IMR-90 (cell line): ENCODE measurements around the gene SKIL. TPM values are rescaled to one million over a fixed set of nuclear protein-coding genes. Genes with fewer than 3 reads are reported as not detected.

Experiments
- ATAC-seq: fragments of 200-7000 bp; cut with Tn5 transposase; 2 replicates; pipeline ENCODE4 v1.9.1; 2020; ENCODE audit warnings: low read depth, mild to moderate bottlenecking, moderate library complexity
- BruUV-seq: library from RNA; stranded (reverse); fragments of 400-500 nt; replicated peaks from 2 replicates; lab custom pipeline; 2021; lab: Mats Ljungman, UMichigan
- CTCF ChIA-PET: fragments of 300-600 bp; formaldehyde crosslinking; extraction: SDS; loops from one replicate; lab custom pipeline; 2021; ENCODE audit warnings: antibody characterized with exemption; lab: Yijun Ruan, JAX
- POLR2A ChIA-PET: fragments of 300-600 bp; sonication (Branson Sonifier 250); formaldehyde crosslinking; loops from one replicate; lab custom pipeline; 2022; ENCODE audit warnings: antibody characterized with exemption; ENCODE audit not compliant: unreplicated experiment; lab: Charles Lee
- DNase-seq: peaks from one replicate; pipeline ENCODE4 v3.0.0; 2013
- H2AFZ ChIP-seq: replicated peaks from 2 replicates; pipeline ENCODE3; 2013; ENCODE audit warnings: low read length, mild to moderate bottlenecking; ENCODE audit not compliant: poor library complexity
- H2AK5ac ChIP-seq: 2 replicates; pipeline ENCODE4 v1.6.1; 2013; ENCODE audit warnings: low read depth, low read length, inconsistent platforms
- H2AK9ac ChIP-seq: replicated peaks from 2 replicates; pipeline ENCODE3; 2013; ENCODE audit warnings: mild to moderate bottlenecking, low read depth, low read length, moderate library complexity; ENCODE audit not compliant: poor library complexity
- H2BK120ac ChIP-seq: 2 replicates; pipeline ENCODE4 v1.6.1; 2013; ENCODE audit warnings: low read depth, low read length, inconsistent platforms
- H2BK15ac ChIP-seq: 3 replicates; pipeline ENCODE4 v1.6.1; 2013; ENCODE audit warnings: low read depth, low read length, inconsistent platforms
- H2BK20ac ChIP-seq: 2 replicates; pipeline ENCODE4 v1.6.1; 2013; ENCODE audit warnings: low read depth, mild to moderate bottlenecking, inconsistent platforms, low read length, moderate library complexity
- H2BK5ac ChIP-seq: 2 replicates; pipeline ENCODE4 v1.6.1; 2013; ENCODE audit warnings: mild to moderate bottlenecking, low read depth, low read length, inconsistent platforms; ENCODE audit not compliant: poor library complexity, severe bottlenecking
- H3K14ac ChIP-seq: replicated peaks from 2 replicates; pipeline ENCODE4 v1.6.1; 2013; ENCODE audit warnings: low read depth, low read length, inconsistent platforms
- H3K18ac ChIP-seq: 2 replicates; pipeline ENCODE4 v1.6.1; 2013; ENCODE audit warnings: low read depth, low read length, control low read depth
- H3K23ac ChIP-seq: 2 replicates; pipeline ENCODE4 v1.6.1; 2013; ENCODE audit warnings: low read depth, low read length, inconsistent platforms
- H3K27ac ChIP-seq: 2 replicates; pipeline ENCODE4 v1.5.1; 2013; ENCODE audit warnings: mild to moderate bottlenecking, control low read depth, low read length; ENCODE audit not compliant: insufficient read depth
- H3K27me3 ChIP-seq: 2 replicates; pipeline ENCODE4 v1.6.1; 2013; ENCODE audit warnings: low read length; ENCODE audit not compliant: control insufficient read depth, insufficient read depth
- H3K36me3 ChIP-seq: 2 replicates; pipeline ENCODE4 v1.6.1; 2013; ENCODE audit warnings: low read length, mixed read lengths; ENCODE audit not compliant: control insufficient read depth, insufficient read depth
- H3K4ac ChIP-seq: 2 replicates; pipeline ENCODE4 v1.6.1; 2013; ENCODE audit warnings: low read depth, low read length, inconsistent platforms
- H3K4me1 ChIP-seq: 2 replicates; pipeline ENCODE4 v1.6.1; 2013; ENCODE audit warnings: low read length, mixed read lengths; ENCODE audit not compliant: control insufficient read depth, insufficient read depth
- H3K4me2 ChIP-seq: 2 replicates; pipeline ENCODE4 v1.6.1; 2013; ENCODE audit warnings: low read depth, mild to moderate bottlenecking, control low read depth, low read length, moderate library complexity
- H3K4me3 ChIP-seq: 2 replicates; pipeline ENCODE4 v1.5.1; 2013; ENCODE audit warnings: low read depth, mild to moderate bottlenecking, control low read depth, low read length, moderate library complexity; ENCODE audit not compliant: insufficient read depth
- H3K56ac ChIP-seq: 2 replicates; pipeline ENCODE4 v1.6.1; 2013; ENCODE audit warnings: low read length, inconsistent platforms; ENCODE audit not compliant: insufficient read depth; ENCODE audit errors: extremely low read depth
- H3K79me1 ChIP-seq, 2 experiments: 2 replicates each; pipeline ENCODE4 v1.6.1; 2013; ENCODE audit warnings: low read length in 2 of 2, inconsistent platforms in 1 of 2, low read depth in 1 of 2
- H3K9ac ChIP-seq: 2 replicates; pipeline ENCODE4 v1.6.1; 2013; ENCODE audit warnings: low read depth, low read length, control low read depth
- H3K9me1 ChIP-seq: 2 replicates; pipeline ENCODE4 v1.6.1; 2013; ENCODE audit warnings: low read length, inconsistent platforms; ENCODE audit not compliant: insufficient read depth
- H3K9me3 ChIP-seq: 2 replicates; pipeline ENCODE4 v1.6.1; 2013; ENCODE audit warnings: low read length; ENCODE audit not compliant: control insufficient read depth, insufficient read depth
- H4K20me1 ChIP-seq: 2 replicates; pipeline ENCODE4 v1.6.1; 2013; ENCODE audit warnings: low read length, inconsistent platforms; ENCODE audit not compliant: insufficient read depth
- H4K5ac ChIP-seq: 2 replicates; pipeline ENCODE4 v1.6.1; 2013; ENCODE audit warnings: mild to moderate bottlenecking, low read depth, low read length, control low read depth
- H4K8ac ChIP-seq, 2 experiments: 2 replicates each; pipeline ENCODE4 v1.6.1; 2013; ENCODE audit warnings: low read depth in 2 of 2, low read length in 2 of 2, control low read depth in 1 of 2, inconsistent platforms in 1 of 2
- H4K91ac ChIP-seq: 2 replicates; pipeline ENCODE4 v1.6.1; 2013; ENCODE audit warnings: low read depth, low read length, inconsistent platforms; ENCODE audit not compliant: insufficient read depth
- BHLHE40 ChIP-seq: fragments of 150-350 bp; IDR thresholded peaks from 2 replicates; pipeline ENCODE4 v1.6.1; 2016; ENCODE audit warnings: mild to moderate bottlenecking, low read depth, low read length
- CEBPB ChIP-seq: IDR thresholded peaks from 2 replicates; pipeline ENCODE4 v1.6.1; 2012; ENCODE audit warnings: low read depth, low read length, improper control_type of control experiment
- CHD1 ChIP-seq: IDR thresholded peaks from 2 replicates; pipeline ENCODE4 v1.6.1; 2012; ENCODE audit warnings: low read depth, low read length, improper control_type of control experiment
- ELK1 ChIP-seq: fragments of 150-350 bp; IDR thresholded peaks from 2 replicates; pipeline ENCODE4 v1.6.1; 2016; ENCODE audit warnings: low read depth, mild to moderate bottlenecking, low read length, moderate library complexity, borderline replicate concordance
- FOS ChIP-seq: fragments of 150-350 bp; IDR thresholded peaks from 2 replicates; pipeline ENCODE4 v1.6.1; 2016; ENCODE audit warnings: low read depth, low read length
- MAFK ChIP-seq: IDR thresholded peaks from 2 replicates; pipeline ENCODE4 v1.6.1; 2012; ENCODE audit warnings: low read depth, low read length, improper control_type of control experiment
- MAZ ChIP-seq: IDR thresholded peaks from 2 replicates; pipeline ENCODE4 v1.6.1; 2012; ENCODE audit warnings: low read depth, mild to moderate bottlenecking, low read length, improper control_type of control experiment, moderate library complexity, borderline replicate concordance
- MXI1 ChIP-seq: IDR thresholded peaks from 2 replicates; pipeline ENCODE4 v1.6.1; 2012; ENCODE audit warnings: low read depth, mild to moderate bottlenecking, low read length, moderate library complexity, borderline replicate concordance
- NFE2L2 ChIP-seq: fragments of 150-350 bp; IDR thresholded peaks from 2 replicates; pipeline ENCODE4 v1.6.1; 2016; ENCODE audit warnings: low read depth, mild to moderate bottlenecking, low read length
- POLR2A ChIP-seq: IDR thresholded peaks from 2 replicates; pipeline ENCODE4 v1.6.1; 2012; ENCODE audit warnings: mild to moderate bottlenecking, low read depth, low read length
- RAD21 ChIP-seq: IDR thresholded peaks from 2 replicates; pipeline ENCODE4 v1.6.1; 2012; ENCODE audit warnings: low read length, improper control_type of control experiment
- RCOR1 ChIP-seq: IDR thresholded peaks from 2 replicates; pipeline ENCODE4 v1.6.1; 2012; ENCODE audit warnings: mild to moderate bottlenecking, low read length, improper control_type of control experiment; ENCODE audit not compliant: insufficient replicate concordance
- RFX5 ChIP-seq: IDR thresholded peaks from 2 replicates; pipeline ENCODE4 v1.8.0; 2012; ENCODE audit warnings: low read depth, mild to moderate bottlenecking, low read length, moderate library complexity
- SMC3 ChIP-seq: fragments of 150-350 bp; IDR thresholded peaks from 2 replicates; pipeline ENCODE4 v1.6.1; 2016; ENCODE audit warnings: low read depth, mild to moderate bottlenecking, antibody characterized with exemption, low read length, moderate library complexity
- whole genome bisulfite sequencing, 2 experiments: methylation state at CpG; one replicate each; pipeline versions ENCODE4 v1.1.5 to v1.1.7; 2013; ENCODE audit warnings: missing lambda C conversion rate in 2 of 2; ENCODE audit not compliant: insufficient read length in 1 of 2; ENCODE audit errors: extremely low coverage in 2 of 2; 5-methylcytosine and 5-hydroxymethylcytosine counted together
- dilution Hi-C: fragments of 300-500 bp; cut with HindIII; formaldehyde crosslinking; loops from one replicate; pipeline ENCODE4 v1.14.3; 2018; ENCODE audit warnings: low sequenced_read_pairs; ENCODE audit not compliant: unreplicated experiment
- in situ Hi-C: fragments of 300-500 bp; cut with MboI; formaldehyde crosslinking; loops from 3 replicates; pipeline ENCODE4 v1.14.3; 2019; ENCODE audit warnings: low sequenced_read_pairs, inconsistent platforms, mixed read lengths
- intact Hi-C: fragments of 100-400 bp; cut with micrococcal nuclease; formaldehyde crosslinking; loops from 2 replicates; pipeline ENCODE4 v1.10.0; 2022
- polyA plus RNA-seq, 3 experiments: library from polyadenylated mRNA; depleted of rRNA; stranded (reverse); fragments of >200 nt; gene quantifications; 2 replicates each; pipeline ENCODE4 v1.2.3, GENCODE V29; 2012; ENCODE audit warnings: low replicate concordance in 1 of 3
- total RNA-seq: library from RNA; depleted of rRNA; stranded (reverse); fragments of >200 nt; gene quantifications from 2 replicates; pipeline ENCODE4 v1.2.3, GENCODE V29; 2012

SKIL gene
- total and polyA plus RNA-seq, 2 of the 4 experiments (the other 2 are of a cell fraction) = 9.2 to 55.9 TPM

- no peak for TF ChIP-seq ELK1
These were observed 68.2 kb downstream of the SKIL start (continued) for GRCh38 chr3:170425491-170426239.

DNA sequence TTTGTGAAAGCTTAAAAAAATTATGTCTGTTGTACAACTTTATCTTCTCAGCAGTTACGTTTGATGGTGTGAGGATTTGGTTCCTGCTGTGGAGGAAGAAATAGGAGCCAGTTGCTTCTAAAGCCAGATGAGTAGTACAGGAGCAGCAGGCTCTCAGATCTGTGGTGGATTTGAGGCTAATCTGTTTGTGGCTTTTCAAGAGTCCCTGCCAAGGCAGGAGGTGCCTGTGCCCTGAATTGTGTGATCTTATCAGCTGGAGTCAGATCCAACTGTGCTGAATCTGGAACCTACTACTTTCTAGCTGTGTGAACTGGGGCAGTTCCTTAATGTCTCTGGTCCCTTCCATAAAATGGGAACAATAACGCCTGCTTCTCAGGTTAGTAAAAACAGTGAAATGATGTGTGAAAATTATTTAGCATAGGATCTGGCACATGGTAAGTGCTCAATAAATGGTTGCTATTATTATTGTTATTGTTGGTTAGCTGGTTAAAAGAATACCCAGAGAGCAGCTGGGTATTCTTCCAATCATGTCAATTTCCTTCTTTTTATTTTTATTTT, 68.8 kb downstream of the SKIL start:
- Histone ChIP-seq H4K8ac (no peak overlapping the region), H3K18ac (no peak overlapping the region), H3K4me3 (no peak overlapping the region), H3K4me2 (no peak overlapping the region), H4K5ac (no peak overlapping the region), H2AK5ac (no peak overlapping the region), H2AK9ac (no peak overlapping the region), H3K56ac (no peak overlapping the region), H3K36me3 (peaks cover 49% of the 10 kb centered on the region), H2BK20ac (no peak overlapping the region), H4K91ac (no peak overlapping the region), H3K9me1 (peaks cover 13% of the 10 kb centered on the region), H3K27me3 (no peaks in the 10 kb centered on the region), H2BK5ac (no peak overlapping the region), H4K20me1 (peaks cover 47% of the 10 kb centered on the region), H3K27ac (no peak overlapping the region), H2AFZ (no peak overlapping the region), H3K23ac (peak overlapping the region; percentile 53), H3K9me3 (no peaks in the 10 kb centered on the region), H2BK15ac (no peak overlapping the region), H3K79me1 (peaks cover 15 to 55% of the 10 kb centered on the region in 2 experiments; a peak in 3 of 4 replicates), H3K4ac (no peak overlapping the region), H3K9ac (no peak overlapping the region), H3K14ac (no peak overlapping the region), H3K4me1 (peaks cover 9% of the 10 kb centered on the region; the same call in 1 of the 2 replicates), H2BK120ac (no peak overlapping the region)
- ChIA-PET POLR2A (no interaction called here), CTCF (interaction anchor here (0.6 to 1.0 kb wide), 3 partner anchors 20 to 386 kb away, joined by 3 to 4 read pairs (median 3); no protein-coding TSS in a partner anchor)
- intact Hi-C loops (loop anchor here (5.0 kb wide), 1 partner anchor 196 kb away; no protein-coding TSS in a partner anchor), in situ Hi-C loops (loop anchor here (10.0 kb wide), 1 partner anchor 268 kb away; no protein-coding TSS in a partner anchor), dilution Hi-C loops (no loop called here)
- no CpG with 5 or more reads among the region's 2 CpGs for WGBS, 2 experiments
- BruUV-seq = no TSS peak
- DNase-seq = no peak
- no peak for ATAC-seq
- no peak for TF ChIP-seq MXI1
- no peak for TF ChIP-seq RAD21
- TF ChIP-seq BHLHE40 = no peak
- no peak for TF ChIP-seq FOS
- TF ChIP-seq ELK1 = no peak
- TF ChIP-seq CEBPB = no peak
- TF ChIP-seq CHD1 = no peak
- no peak for TF ChIP-seq NFE2L2
- no peak for TF ChIP-seq SMC3
- TF ChIP-seq RCOR1 = no peak
- TF ChIP-seq POLR2A = no peak
- TF ChIP-seq RFX5 = no peak
- no peak for TF ChIP-seq MAZ
- no peak for TF ChIP-seq MAFK
